HG03095 (cell line): ENCODE data around the gene TMPRSS5.

Experiments used
- ATAC-seq: cut with Tn5 transposase; IDR thresholded peaks from one replicate; pipeline ENCODE4 v1.9.1; 2021; ENCODE audit warnings: moderate library complexity; ENCODE audit not compliant: unreplicated experiment

TMPRSS5 gene

GRCh38 chr11:113670149-113670830 lies 35.8 kb downstream of the TMPRSS5 start:
- ATAC-seq, result no peak

GRCh38 chr11:113668255-113668654 lies 37.9 kb downstream of the TMPRSS5 start:
- no peak for ATAC-seq

GRCh38 chr11:113667801-113668200 lies 38.3 kb downstream of the TMPRSS5 start:
- ATAC-seq, result no peak

GRCh38 chr11:113666584-113666983 lies 39.5 kb downstream of the TMPRSS5 start:
- no peak for ATAC-seq

- no peak for ATAC-seq
These were observed 41.0 kb downstream of the TMPRSS5 start for GRCh38 chr11:113664981-113665710.

GRCh38 chr11:113664069-113664980 lies 41.8 kb downstream of the TMPRSS5 start:
- no peak for ATAC-seq

- ATAC-seq, result no peak
These were observed 42.5 kb downstream of the TMPRSS5 start for GRCh38 chr11:113663567-113663966.

GRCh38 chr11:113655771-113656170 lies 50.3 kb downstream of the TMPRSS5 start:
- ATAC-seq, result no peak

GRCh38 chr11:113651023-113651422 lies 55.1 kb downstream of the TMPRSS5 start:
- ATAC-seq, result no peak

GRCh38 chr11:113649311-113649710 lies 56.8 kb downstream of the TMPRSS5 start:
- no peak for ATAC-seq

GRCh38 chr11:113647856-113648255 lies 58.3 kb downstream of the TMPRSS5 start:
- ATAC-seq, result no peak

GRCh38 chr11:113647108-113647507 lies 59.0 kb downstream of the TMPRSS5 start:
- ATAC-seq, result no peak

GRCh38 chr11:113645593-113646349 lies 60.3 kb downstream of the TMPRSS5 start:
- no peak for ATAC-seq

- no peak for ATAC-seq
These were observed 61.5 kb downstream of the TMPRSS5 start for GRCh38 chr11:113644605-113645004.

- no peak for ATAC-seq
These were observed 62.4 kb downstream of the TMPRSS5 start for GRCh38 chr11:113643701-113644100.

GRCh38 chr11:113643006-113643585 lies 63.0 kb downstream of the TMPRSS5 start:
- no peak for ATAC-seq

- ATAC-seq, result no peak
These were observed 64.0 kb downstream of the TMPRSS5 start for GRCh38 chr11:113642090-113642489.

GRCh38 chr11:113638376-113638775 lies 67.7 kb downstream of the TMPRSS5 start:
- ATAC-seq, result no peak

- ATAC-seq, result no peak
These were observed 68.5 kb downstream of the TMPRSS5 start for GRCh38 chr11:113637636-113638035.
